HepG2 (cell line): ENCODE results near the gene SLC29A2. TPM values are rescaled to one million over a fixed set of nuclear protein-coding genes. Genes with fewer than 3 reads are reported as not detected.

Experiments used
- CENPT ChIP-seq: sonication (generic); formaldehyde crosslinking; IDR thresholded peaks from 2 replicates; pipeline ENCODE4 v1.8.0; 2022; ENCODE audit warnings: low read depth, mild to moderate bottlenecking, moderate library complexity, missing genetic modification reagents
- DMAP1 ChIP-seq: IDR thresholded peaks from 2 replicates; pipeline ENCODE4 v1.6.1; 2016
- HINFP ChIP-seq: sonication (generic); formaldehyde crosslinking; IDR thresholded peaks from 2 replicates; pipeline ENCODE4 v1.4.0; 2020; ENCODE audit warnings: low read depth, mild to moderate bottlenecking, missing genetic modification reagents
- KDM2A ChIP-seq: sonication (generic); formaldehyde crosslinking; IDR thresholded peaks from 2 replicates; pipeline ENCODE4 v1.4.0; 2020; ENCODE audit warnings: low read depth, missing genetic modification reagents, borderline replicate concordance
- MAF1 ChIP-seq: sonication (generic); formaldehyde crosslinking; IDR thresholded peaks from 2 replicates; pipeline ENCODE4 v1.5.0; 2020; ENCODE audit warnings: missing genetic modification reagents, borderline replicate concordance
- MTERF4 ChIP-seq: sonication (generic); formaldehyde crosslinking; IDR thresholded peaks from 2 replicates; pipeline ENCODE4 v1.8.0; 2023; ENCODE audit warnings: mild to moderate bottlenecking, missing genetic modification reagents
- PITX1 ChIP-seq: sonication (generic); formaldehyde crosslinking; IDR thresholded peaks from 2 replicates; pipeline ENCODE4 v1.5.1; 2020; ENCODE audit warnings: mild to moderate bottlenecking, missing genetic modification reagents
- ZFP1 ChIP-seq: IDR thresholded peaks from 2 replicates; pipeline ENCODE4 v1.6.1; 2016
- ZNF670 ChIP-seq: sonication (generic); formaldehyde crosslinking; IDR thresholded peaks from 2 replicates; pipeline ENCODE4 v1.8.0; 2022; ENCODE audit warnings: mild to moderate bottlenecking, missing genetic modification reagents, borderline replicate concordance
- ZNF83 ChIP-seq: sonication (generic); formaldehyde crosslinking; IDR thresholded peaks from 2 replicates; pipeline ENCODE4 v1.4.0; 2020; ENCODE audit warnings: missing genetic modification reagents, mild to moderate bottlenecking, borderline replicate concordance
- ZNF850 ChIP-seq: sonication (generic); formaldehyde crosslinking; conservative IDR thresholded peaks from 2 replicates; pipeline ENCODE4 v1.9.0; 2021; ENCODE audit warnings: mild to moderate bottlenecking, missing genetic modification reagents
- polyA plus RNA-seq, 8 experiments: library from polyadenylated mRNA; depleted of rRNA in 3 of 8; stranded (reverse) in 7 of 8; unstranded in 1 of 8; fragments of >200 nt; fragmentation: Illumina TruSeq in 4 of 8; extraction: Trizol in 4 of 8; gene quantifications; 2 replicates each; pipeline versions ENCODE4 v1.2.1 to v1.2.3, GENCODE V29; 2011 to 2016; ENCODE audit warnings: low read depth in 4 of 8, missing spikeins in 1 of 8, mixed read lengths in 1 of 8; ENCODE audit not compliant: insufficient read depth in 1 of 8
- total RNA-seq, 5 experiments: library from RNA; depleted of rRNA; stranded (reverse); fragments of >200 nt; fragmentation: Illumina TruSeq; extraction: Trizol; gene quantifications; 2 replicates each; pipeline ENCODE4 v1.2.3, GENCODE V29; 2016; ENCODE audit warnings: low read depth in 1 of 5
- TF ChIP-seq, protein P1 (sequence below): sonication (generic); formaldehyde crosslinking; IDR thresholded peaks from 2 replicates; pipeline ENCODE4 v1.5.0; 2020; ENCODE audit warnings: missing genetic modification reagents
- TF ChIP-seq, protein P2 (sequence below): sonication (generic); formaldehyde crosslinking; IDR thresholded peaks from 2 replicates; pipeline ENCODE4 v1.9.0; 2021; ENCODE audit warnings: missing genetic modification reagents, borderline replicate concordance
- TF ChIP-seq, protein P3 (sequence below): sonication (generic); formaldehyde crosslinking; IDR thresholded peaks from 2 replicates; pipeline ENCODE4 v1.8.1; 2023; ENCODE audit warnings: mild to moderate bottlenecking, missing genetic modification reagents
- TF ChIP-seq, protein P4 (sequence below): sonication (generic); formaldehyde crosslinking; IDR thresholded peaks from 2 replicates; pipeline ENCODE4 v1.5.0; 2020; ENCODE audit warnings: mild to moderate bottlenecking, missing genetic modification reagents, borderline replicate concordance

Gene SLC29A2
- total and polyA plus RNA-seq, 2 of the 13 experiments (the other 11 are each of a cell fraction or from before 2014, with no cell fraction given): 0.63 to 0.66 TPM

DNA sequence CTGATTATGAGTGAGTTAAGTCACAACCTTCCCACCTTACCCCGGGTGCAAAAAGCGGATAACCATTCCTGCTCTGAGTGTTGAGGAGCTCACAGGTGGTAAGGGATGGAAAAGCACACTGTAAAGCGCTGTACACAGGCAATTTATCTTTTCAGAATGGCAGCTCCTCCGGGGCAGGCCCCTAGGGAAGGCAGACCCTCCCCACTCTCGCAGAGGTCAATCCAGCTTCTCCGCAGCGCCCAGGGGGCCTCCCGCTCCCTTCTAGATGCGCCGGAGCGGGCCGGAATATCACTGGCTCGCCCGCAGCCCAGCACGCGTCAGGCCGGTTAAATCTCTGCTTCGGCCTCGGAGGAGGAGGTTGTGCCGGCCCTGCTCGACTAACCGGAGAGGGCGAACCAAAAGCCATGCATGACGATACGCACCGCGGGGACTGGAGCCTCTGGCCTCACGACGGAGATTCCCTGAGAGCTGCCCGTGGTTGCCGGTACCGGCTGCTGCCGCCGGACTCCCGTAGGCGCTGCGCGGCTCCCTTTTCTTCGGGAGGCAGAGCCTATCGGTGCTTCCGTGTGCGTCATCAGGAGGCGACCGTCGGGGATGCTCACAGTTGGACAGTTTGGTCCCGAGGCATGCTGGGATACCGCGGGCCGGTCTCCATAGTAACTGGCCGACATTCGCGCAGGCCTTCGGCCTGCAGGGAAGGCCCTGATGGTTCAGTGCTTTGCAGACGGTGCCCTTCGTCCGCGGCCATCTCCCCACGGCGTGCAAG lies 26.8 kb downstream of the SLC29A2 start, which contains the start of gene BRMS1 (continued):
- TF ChIP-seq MTERF4 (CRISPR knock-in tag): no peak
- TF ChIP-seq, protein P1, sequence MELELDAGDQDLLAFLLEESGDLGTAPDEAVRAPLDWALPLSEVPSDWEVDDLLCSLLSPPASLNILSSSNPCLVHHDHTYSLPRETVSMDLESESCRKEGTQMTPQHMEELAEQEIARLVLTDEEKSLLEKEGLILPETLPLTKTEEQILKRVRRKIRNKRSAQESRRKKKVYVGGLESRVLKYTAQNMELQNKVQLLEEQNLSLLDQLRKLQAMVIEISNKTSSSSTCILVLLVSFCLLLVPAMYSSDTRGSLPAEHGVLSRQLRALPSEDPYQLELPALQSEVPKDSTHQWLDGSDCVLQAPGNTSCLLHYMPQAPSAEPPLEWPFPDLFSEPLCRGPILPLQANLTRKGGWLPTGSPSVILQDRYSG (CRISPR knock-in tag): no peak
- no peak for TF ChIP-seq HINFP (CRISPR knock-in tag)
- TF ChIP-seq KDM2A (CRISPR knock-in tag): peak; percentile 97
- no peak for TF ChIP-seq ZNF670 (CRISPR knock-in tag)
- TF ChIP-seq, protein P2, sequence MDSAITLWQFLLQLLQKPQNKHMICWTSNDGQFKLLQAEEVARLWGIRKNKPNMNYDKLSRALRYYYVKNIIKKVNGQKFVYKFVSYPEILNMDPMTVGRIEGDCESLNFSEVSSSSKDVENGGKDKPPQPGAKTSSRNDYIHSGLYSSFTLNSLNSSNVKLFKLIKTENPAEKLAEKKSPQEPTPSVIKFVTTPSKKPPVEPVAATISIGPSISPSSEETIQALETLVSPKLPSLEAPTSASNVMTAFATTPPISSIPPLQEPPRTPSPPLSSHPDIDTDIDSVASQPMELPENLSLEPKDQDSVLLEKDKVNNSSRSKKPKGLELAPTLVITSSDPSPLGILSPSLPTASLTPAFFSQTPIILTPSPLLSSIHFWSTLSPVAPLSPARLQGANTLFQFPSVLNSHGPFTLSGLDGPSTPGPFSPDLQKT (CRISPR knock-in tag): no peak
- TF ChIP-seq, protein P3, sequence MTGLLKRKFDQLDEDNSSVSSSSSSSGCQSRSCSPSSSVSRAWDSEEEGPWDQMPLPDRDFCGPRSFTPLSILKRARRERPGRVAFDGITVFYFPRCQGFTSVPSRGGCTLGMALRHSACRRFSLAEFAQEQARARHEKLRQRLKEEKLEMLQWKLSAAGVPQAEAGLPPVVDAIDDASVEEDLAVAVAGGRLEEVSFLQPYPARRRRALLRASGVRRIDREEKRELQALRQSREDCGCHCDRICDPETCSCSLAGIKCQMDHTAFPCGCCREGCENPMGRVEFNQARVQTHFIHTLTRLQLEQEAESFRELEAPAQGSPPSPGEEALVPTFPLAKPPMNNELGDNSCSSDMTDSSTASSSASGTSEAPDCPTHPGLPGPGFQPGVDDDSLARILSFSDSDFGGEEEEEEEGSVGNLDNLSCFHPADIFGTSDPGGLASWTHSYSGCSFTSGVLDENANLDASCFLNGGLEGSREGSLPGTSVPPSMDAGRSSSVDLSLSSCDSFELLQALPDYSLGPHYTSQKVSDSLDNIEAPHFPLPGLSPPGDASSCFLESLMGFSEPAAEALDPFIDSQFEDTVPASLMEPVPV (CRISPR knock-in tag): peak; percentile 77; the same call in 1 of the 2 replicates
- TF ChIP-seq ZFP1 (CRISPR knock-in tag): no peak
- TF ChIP-seq ZNF83 (CRISPR knock-in tag): no peak; the same call in 1 of the 2 replicates
- no peak for TF ChIP-seq MAF1 (CRISPR knock-in tag)
- no peak for TF ChIP-seq CENPT
- TF ChIP-seq DMAP1 (CRISPR knock-in tag): peak; percentile 56; the same call in 1 of the 2 replicates
- peak; percentile 58; the same call in 1 of the 2 replicates for TF ChIP-seq PITX1 (CRISPR knock-in tag)
- TF ChIP-seq ZNF850 (CRISPR knock-in tag): no peak
- TF ChIP-seq, protein P4, sequence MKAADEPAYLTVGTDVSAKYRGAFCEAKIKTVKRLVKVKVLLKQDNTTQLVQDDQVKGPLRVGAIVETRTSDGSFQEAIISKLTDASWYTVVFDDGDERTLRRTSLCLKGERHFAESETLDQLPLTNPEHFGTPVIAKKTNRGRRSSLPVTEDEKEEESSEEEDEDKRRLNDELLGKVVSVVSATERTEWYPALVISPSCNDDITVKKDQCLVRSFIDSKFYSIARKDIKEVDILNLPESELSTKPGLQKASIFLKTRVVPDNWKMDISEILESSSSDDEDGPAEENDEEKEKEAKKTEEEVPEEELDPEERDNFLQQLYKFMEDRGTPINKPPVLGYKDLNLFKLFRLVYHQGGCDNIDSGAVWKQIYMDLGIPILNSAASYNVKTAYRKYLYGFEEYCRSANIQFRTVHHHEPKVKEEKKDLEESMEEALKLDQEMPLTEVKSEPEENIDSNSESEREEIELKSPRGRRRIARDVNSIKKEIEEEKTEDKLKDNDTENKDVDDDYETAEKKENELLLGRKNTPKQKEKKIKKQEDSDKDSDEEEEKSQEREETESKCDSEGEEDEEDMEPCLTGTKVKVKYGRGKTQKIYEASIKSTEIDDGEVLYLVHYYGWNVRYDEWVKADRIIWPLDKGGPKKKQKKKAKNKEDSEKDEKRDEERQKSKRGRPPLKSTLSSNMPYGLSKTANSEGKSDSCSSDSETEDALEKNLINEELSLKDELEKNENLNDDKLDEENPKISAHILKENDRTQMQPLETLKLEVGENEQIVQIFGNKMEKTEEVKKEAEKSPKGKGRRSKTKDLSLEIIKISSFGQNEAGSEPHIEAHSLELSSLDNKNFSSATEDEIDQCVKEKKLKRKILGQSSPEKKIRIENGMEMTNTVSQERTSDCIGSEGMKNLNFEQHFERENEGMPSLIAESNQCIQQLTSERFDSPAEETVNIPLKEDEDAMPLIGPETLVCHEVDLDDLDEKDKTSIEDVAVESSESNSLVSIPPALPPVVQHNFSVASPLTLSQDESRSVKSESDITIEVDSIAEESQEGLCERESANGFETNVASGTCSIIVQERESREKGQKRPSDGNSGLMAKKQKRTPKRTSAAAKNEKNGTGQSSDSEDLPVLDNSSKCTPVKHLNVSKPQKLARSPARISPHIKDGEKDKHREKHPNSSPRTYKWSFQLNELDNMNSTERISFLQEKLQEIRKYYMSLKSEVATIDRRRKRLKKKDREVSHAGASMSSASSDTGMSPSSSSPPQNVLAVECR (CRISPR knock-in tag): peak; percentile 100
